OCI-M2 (cell line): ENCODE data around the gene AQR.
"Not testable (repeated sequence)": the region's sequence is repeated elsewhere in the genome, so short reads cannot be mapped to it uniquely, and the experiment has no call there.

Experiments
- DNase-seq: peaks from one replicate; lab custom pipeline; 2025; ENCODE audit not compliant: unreplicated experiment; lab: John Stamatoyannopoulos, UW

The AQR gene

DNA sequence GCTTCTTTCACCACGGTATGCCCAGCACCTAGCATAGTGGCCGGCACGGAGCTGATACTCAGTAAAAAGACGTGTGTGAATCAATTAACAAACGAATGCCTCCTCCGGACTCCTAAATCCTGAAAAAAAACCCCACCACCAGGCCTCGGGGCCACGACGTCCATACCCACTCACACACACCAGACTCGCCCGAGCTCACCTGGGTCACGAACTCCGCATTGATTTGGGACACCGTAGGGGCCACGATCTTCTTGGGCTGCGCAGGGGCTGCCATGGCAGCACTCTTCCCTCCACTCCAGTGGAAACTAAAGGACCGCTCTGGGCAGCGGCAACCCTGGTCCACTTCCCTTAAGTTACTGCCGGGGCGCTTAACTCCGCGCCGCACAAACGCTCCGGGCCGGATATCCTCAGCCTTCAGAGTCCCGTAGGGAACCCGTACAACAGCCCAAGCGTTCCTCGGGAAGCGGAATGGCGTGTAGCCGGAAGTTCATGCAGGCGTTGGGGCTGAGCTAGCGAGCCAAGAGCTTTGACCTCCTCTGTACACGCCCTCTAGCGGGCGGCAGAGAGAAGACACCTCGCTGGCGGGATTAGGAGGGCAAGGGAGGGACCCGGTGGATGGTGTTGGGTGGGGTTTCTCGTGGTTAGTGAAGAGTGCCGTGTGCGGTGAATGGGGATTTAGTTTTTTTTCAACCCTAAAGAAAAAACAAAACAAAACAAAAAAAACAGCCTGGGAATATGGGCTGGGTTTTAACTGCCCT lies at the start of gene AQR:
AQR (minus strand) TSS at position 403 of the 758 bp plus-strand sequence; CDS start at position 274, 129 bp downstream.
- peak; percentile 73 for DNase-seq

GRCh38 chr15:35014241-35014640 lies 44.7 kb upstream of the AQR start:
- no peak for DNase-seq

GRCh38 chr15:35013370-35013769 lies 43.8 kb upstream of the AQR start:
- DNase-seq = no peak

GRCh38 chr15:35007397-35007796 lies 37.9 kb upstream of the AQR start:
- no peak for DNase-seq

DNA sequence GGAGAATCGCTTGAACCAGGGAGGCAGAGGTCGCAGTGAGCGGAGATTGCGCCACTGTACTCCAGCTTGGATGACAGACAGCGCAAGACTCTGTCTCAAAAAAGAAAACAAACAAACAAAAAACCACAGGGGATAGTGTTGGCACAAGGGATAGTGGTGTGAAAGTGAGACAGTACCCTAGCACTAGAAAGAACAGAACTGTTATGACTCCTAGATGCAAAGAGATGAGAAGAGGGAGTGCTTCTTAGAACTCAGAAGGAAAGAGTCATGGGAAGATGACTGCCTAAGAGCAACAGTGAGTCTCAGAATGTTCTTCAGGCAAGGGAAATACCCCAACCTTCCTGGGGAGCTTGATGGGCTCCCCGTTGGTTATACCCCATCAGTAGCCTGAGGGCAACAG lies 36.4 kb upstream of the AQR start:
- DNase-seq = no peak

DNA sequence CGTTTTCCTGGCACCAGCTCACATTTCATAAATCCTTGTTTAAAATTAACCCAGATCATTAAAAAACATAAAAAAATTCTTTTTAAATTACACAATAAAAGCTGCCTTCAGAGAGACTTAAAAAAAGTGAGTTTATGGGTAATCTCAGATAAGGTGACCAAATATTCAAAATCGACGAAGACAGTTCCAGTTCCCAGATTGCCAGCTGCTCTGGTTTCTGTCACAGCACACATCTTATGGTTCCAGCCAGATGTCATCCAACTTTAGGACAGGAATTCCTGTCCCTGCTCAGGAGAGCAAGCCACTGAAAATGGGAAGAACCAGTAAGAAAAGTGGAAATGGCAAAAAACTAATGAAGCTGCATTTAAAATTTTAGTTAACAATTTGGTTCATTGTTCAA lies 34.4 kb upstream of the AQR start:
- no peak for DNase-seq

GRCh38 chr15:35000511-35000910 lies 31.0 kb upstream of the AQR start:
- DNase-seq = no peak

- DNase-seq = no peak
Observed at GRCh38 chr15:34999906-35000305, 30.4 kb upstream of the AQR start.

DNA sequence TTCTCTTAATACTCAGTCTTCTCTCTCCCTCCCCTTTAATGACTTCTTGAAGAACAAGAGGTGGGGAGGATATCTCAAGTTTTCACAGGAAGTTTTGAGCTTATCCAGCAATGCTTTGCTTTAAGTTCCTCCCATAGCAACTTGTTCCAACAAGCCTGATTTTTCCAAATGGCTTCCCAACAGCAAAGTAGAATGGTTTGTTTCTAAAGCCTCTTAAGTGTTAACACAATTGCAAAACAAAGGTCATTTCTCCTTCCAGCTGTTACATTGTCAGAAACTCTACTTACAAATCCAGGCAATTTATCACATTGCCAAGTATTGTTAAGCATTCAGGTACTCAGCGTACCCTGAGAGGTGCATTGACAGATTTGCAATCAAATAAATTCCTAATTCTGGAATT lies 25.4 kb upstream of the AQR start:
- DNase-seq = no peak

- no peak for DNase-seq
Observed at GRCh38 chr15:34993877-34994276, 24.3 kb upstream of the AQR start.

DNA sequence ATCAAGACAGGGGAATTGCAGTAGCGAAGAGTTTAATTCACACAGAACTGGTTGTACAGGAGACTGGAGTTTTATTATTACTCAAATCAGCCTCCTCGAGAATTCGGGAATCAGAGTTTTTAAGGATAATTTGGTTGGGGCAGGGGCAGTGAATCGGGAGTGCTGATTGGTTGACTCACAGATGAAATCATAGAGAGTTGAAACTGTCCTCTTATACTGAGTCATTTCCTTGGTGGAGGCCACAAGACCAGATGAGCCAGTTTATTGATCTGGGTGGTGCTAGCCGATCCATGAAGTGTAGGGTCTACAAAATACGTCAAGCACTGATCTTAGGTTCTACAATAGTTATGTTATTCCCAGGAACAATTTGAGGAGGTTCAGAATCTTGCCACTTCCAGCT lies 23.9 kb upstream of the AQR start:
- DNase-seq = no peak

GRCh38 chr15:34988027-34988902 lies 18.7 kb upstream of the AQR start, which contains the start of gene ZNF770:
Gene ZNF770 (minus strand): TSS chr15:34988287. CDS start chr15:34983434, 4,853 bp downstream.
- DNase-seq = peak; percentile 52

DNA sequence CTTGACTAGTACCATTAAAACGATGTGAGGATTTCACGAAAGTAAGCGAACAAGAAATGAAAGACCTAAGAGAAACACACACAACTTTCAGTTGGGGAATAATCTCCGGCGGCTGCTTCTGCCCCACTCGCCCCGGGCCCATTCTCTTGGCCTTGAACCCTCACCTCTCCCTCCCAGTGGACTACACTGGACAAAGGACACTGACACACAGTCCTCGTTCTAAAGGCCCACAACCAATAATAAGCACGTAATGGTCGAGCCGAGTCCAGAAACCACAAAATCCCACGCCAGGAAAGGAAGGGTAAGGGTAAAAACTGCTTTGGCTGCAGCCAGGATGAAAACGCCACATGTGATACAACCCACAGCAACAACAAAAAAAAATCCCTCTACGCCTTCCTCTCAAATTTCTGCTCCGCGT lies 18.1 kb upstream of the AQR start:
- DNase-seq = no peak

DNA sequence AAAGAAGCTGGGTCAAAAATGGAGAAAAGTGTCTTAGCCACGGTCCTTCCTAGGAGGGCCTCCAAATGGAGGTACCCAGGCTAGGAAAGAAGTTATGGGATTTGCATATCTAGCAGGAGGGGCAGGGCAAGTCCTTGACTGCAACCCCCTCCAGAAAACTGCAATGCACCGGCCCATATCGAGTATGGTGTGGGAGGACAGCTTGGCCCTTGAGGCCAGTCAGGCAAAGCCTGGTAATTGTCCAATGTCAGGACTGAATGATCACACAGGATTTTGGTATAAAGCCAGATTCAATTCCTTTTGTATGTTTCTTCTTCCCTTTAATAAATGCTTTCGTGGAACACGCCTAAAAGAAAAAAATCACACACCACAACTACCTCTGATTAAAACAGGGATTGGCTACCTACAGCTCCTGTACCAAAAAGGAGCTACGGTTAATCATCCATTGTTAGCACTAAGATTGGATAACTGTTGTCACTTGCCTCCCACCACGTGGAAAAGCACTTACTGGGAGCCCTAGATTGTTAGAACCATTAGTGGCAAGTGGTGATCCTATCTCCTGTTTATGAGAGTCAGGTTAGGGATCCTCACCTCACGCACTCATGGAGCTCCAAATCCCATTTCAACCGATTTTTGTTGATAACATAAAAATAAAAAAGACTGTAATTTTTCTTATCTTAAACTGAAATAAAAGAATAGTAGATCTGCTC lies 17.4 kb upstream of the AQR start:
- DNase-seq = no peak

DNA sequence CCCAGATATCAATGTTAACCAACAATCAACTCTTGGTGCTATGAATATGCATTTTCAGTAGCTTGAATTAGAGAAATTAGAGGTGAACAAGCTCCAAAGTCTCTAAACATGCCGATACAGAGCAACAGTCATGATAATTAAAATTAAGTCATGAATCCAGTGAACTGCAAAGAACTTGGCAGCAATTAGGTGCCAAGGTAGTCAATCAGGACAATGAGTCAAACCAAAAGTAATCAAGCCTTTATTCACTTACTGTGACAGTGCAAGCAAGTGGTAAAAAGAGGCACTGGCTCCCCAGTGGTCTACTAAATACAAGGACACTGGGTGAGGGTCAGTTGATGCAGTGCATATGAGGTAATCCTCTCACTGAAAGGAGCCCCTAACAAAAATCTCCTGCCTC lies 16.8 kb upstream of the AQR start:
- no peak for DNase-seq

DNA sequence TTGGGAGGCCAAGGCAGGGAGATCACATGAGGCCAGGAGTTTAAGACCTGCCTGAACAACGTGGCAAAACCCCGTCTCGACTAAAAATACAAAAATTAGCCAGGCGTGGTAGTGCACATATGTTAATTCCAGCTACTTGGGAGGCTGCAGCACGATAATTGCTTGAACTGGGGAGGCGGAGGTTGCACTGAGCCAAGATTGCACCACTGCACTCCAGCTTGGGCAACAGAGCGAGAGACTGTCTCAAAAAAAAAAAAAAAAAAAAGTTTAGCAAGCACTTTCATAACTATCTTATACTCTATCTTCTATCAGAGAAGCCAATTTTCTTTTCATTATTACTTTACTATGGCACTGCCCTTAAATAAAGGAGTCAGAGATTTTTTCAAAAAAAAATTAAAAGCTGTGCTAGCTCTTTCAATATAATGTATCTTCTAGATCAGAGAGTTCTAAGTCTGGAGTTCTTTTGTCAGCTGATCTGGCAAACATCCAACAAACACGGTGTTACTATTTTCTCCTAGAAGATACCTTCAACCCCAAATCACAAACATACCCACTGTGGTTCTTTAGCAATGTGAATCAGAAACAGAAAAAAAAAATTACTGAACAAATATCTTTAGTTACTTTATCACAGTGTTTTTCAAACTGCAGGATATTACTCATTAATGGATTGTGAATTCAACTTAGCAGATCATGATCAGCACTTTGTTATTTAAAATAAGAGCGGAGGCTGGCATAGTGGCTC lies 15.5 kb upstream of the AQR start:
- DNase-seq = no peak

GRCh38 chr15:34976743-34977142 lies 7.2 kb upstream of the AQR start:
- DNase-seq = no peak

DNA sequence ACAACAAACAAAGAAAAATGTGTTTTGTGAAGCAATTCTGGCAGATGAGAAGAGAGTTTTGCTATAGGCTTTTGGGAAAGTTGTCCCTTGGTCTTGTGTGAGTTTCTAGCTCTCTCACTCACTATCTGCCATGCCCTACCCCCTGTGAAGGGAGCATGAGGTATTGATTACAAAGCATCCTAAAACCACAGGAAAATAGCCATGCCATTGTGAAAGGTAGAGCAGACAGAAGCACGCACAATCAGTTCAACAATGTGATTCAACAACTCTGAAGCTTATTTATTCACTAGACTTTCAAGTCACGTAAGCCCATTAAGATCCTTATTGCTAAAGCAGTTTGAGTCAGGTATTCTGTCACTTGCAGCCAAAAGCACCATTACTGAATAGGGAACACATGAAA lies 6.5 kb upstream of the AQR start:
- DNase-seq = no peak

DNA sequence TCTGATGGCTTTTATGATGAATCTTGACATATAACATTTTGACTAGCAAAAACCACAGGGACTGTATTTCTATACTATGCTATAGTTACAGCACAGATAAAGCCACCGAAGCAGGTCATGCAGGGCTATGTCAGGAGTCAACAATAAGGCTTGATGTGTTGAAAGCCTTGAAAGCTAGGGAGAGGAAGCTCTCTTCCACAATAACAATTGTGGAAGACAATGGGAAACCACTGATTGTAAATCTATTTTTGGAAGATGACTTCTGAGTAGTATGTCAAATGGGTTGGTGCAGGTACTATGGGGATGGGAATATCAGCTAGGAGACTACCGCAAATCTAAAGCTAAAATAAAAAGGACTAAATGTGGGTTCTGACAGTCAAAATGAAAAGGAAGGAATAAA lies 4.0 kb upstream of the AQR start:
- DNase-seq = no peak

DNA sequence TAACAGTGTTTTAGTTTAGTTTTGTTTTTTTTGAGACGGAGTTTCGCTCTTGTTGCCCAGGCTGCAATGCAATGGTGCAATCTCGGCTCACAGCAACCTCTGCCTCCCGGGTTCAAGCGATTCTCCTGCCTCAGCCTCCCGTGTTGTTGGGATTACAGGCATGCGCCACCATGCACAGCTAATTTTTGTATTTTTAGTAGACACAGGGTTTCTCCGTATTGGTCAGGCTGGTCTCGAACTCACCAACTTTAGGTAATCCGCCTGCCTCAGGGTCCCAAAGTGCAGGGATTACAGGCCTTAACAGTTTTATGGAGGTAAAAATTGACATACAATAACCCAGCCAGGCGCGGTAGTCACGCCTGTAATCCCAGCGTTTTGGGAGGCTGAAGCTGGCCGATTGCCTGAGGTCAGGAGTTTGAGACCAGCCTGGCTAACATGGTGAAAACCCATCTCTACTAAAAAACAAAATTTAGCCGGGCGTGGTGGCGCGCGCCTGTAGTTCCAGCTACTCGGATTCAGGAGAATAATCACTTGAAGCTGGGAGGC lies 629 bp upstream of the AQR start:
- DNase-seq = not testable (repeated sequence)

DNA sequence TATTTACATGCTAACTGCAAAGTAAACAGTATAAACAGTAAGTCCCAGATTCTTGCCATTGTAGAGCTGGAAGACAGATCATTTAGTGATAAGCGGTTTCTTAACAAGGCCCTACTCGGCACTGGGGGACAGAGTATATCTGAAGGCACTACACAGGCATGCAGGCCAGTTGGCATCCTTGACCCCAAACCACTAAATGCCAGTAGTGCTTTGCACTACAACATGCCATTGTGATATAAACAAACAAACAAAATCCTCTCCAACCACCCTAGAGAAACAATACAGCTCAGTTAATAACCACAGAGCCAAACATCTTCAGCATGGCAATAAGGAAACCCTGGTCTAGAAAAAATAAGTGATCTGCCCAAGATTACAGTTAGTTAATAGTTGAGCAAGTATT lies 5.3 kb downstream of the AQR start:
- DNase-seq = no peak
